Ishikawa (cell line): ENCODE measurements around the gene DNAH9.

Experiments used
- CEBPB ChIP-seq: IDR thresholded peaks from 2 replicates; pipeline ENCODE4 v1.6.1; 2012
- CREB1 ChIP-seq: IDR thresholded peaks from 2 replicates; pipeline ENCODE4 v1.6.1; 2012; ENCODE audit warnings: low read depth
- EGR1 ChIP-seq: IDR thresholded peaks from 2 replicates; pipeline ENCODE4 v1.6.1; 2012
- EP300 ChIP-seq: IDR thresholded peaks from 2 replicates; pipeline ENCODE4 v1.6.1; 2012; ENCODE audit warnings: borderline replicate concordance
- FOXM1 ChIP-seq: IDR thresholded peaks from 2 replicates; pipeline ENCODE4 v1.6.1; 2012; ENCODE audit warnings: low read depth, borderline replicate concordance
- NFIC ChIP-seq: IDR thresholded peaks from 2 replicates; pipeline ENCODE4 v1.6.1; 2012
- RAD21 ChIP-seq: IDR thresholded peaks from 2 replicates; pipeline ENCODE4 v1.6.1; 2012; ENCODE audit warnings: low read depth
- TAF1 ChIP-seq: IDR thresholded peaks from 2 replicates; pipeline ENCODE4 v1.6.1; 2012; ENCODE audit warnings: low read depth, mild to moderate bottlenecking
- TCF12 ChIP-seq: IDR thresholded peaks from 2 replicates; pipeline ENCODE4 v1.6.1; 2012; ENCODE audit warnings: low read depth
- TEAD4 ChIP-seq: IDR thresholded peaks from 2 replicates; pipeline ENCODE4 v1.6.1; 2012
- YY1 ChIP-seq: IDR thresholded peaks from 2 replicates; pipeline ENCODE4 v1.6.1; 2012; ENCODE audit warnings: low read depth
- ZBTB7A ChIP-seq: IDR thresholded peaks from 2 replicates; pipeline ENCODE4 v1.6.1; 2012; ENCODE audit warnings: low read depth
- TF ChIP-seq, protein P1 (sequence below): IDR thresholded peaks from 2 replicates; pipeline ENCODE4 v1.6.1; 2012
- TF ChIP-seq, protein P2 (sequence below): IDR thresholded peaks from 2 replicates; pipeline ENCODE4 v1.6.1; 2012; ENCODE audit warnings: low read depth, mild to moderate bottlenecking
- TF ChIP-seq, protein P3 (sequence below): IDR thresholded peaks from 2 replicates; pipeline ENCODE4 v1.6.1; 2012

Gene DNAH9

DNA sequence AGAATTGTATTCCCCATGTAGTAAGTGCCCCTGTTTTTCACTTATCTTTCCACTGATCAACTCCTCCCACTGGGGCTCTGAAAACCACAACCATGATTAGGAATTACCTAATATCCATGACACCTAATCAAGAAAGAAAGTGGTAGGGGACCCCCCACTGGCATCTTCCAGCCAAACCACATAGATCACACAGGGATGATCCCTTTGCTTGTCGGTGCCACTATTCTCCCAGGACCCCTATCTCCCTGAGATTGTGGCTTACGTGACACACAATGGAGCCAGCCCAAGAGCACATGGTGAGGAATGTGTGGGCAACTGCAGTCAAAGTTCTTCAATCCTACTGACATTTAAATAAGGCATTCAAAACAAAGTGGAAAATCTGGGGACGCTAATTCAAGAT lies 17.6 kb upstream of the DNAH9 start:
- TF ChIP-seq TAF1 (no peak), NFIC (no peak), CREB1 (no peak), EGR1 (no peak), TEAD4 (no peak), EP300 (no peak), YY1 (no peak), ZBTB7A (no peak)
- TF ChIP-seq, protein P1, sequence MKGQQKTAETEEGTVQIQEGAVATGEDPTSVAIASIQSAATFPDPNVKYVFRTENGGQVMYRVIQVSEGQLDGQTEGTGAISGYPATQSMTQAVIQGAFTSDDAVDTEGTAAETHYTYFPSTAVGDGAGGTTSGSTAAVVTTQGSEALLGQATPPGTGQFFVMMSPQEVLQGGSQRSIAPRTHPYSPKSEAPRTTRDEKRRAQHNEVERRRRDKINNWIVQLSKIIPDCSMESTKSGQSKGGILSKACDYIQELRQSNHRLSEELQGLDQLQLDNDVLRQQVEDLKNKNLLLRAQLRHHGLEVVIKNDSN: no peak
- TF ChIP-seq, protein P2, sequence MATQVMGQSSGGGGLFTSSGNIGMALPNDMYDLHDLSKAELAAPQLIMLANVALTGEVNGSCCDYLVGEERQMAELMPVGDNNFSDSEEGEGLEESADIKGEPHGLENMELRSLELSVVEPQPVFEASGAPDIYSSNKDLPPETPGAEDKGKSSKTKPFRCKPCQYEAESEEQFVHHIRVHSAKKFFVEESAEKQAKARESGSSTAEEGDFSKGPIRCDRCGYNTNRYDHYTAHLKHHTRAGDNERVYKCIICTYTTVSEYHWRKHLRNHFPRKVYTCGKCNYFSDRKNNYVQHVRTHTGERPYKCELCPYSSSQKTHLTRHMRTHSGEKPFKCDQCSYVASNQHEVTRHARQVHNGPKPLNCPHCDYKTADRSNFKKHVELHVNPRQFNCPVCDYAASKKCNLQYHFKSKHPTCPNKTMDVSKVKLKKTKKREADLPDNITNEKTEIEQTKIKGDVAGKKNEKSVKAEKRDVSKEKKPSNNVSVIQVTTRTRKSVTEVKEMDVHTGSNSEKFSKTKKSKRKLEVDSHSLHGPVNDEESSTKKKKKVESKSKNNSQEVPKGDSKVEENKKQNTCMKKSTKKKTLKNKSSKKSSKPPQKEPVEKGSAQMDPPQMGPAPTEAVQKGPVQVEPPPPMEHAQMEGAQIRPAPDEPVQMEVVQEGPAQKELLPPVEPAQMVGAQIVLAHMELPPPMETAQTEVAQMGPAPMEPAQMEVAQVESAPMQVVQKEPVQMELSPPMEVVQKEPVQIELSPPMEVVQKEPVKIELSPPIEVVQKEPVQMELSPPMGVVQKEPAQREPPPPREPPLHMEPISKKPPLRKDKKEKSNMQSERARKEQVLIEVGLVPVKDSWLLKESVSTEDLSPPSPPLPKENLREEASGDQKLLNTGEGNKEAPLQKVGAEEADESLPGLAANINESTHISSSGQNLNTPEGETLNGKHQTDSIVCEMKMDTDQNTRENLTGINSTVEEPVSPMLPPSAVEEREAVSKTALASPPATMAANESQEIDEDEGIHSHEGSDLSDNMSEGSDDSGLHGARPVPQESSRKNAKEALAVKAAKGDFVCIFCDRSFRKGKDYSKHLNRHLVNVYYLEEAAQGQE: no peak

DNA sequence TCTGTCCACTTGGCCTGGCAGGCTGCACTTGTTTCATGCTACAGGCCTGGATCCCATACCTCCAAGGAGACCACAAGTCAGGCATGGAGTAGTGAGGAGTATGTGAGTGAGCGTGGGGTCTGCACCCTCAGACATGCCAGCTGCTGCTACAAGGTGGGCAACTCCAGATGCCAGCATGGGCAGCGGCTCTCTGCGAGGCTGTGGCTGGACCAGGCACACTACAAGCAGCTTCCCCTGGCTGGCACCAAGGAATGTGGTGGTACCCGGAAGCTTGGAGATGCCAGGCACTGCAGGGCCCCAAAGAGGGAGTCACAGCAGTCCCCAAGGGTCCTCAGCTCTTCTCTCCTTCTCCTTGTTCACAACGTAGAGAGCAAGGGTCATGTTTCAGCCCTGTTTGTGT lies 16.1 kb upstream of the DNAH9 start:
- TF ChIP-seq NFIC (no peak), CEBPB (no peak), EGR1 (no peak), EP300 (no peak), TCF12 (no peak), FOXM1 (no peak), RAD21 (no peak), ZBTB7A (no peak), TEAD4 (no peak), TAF1 (no peak), YY1 (no peak)
- TF ChIP-seq, protein P3, sequence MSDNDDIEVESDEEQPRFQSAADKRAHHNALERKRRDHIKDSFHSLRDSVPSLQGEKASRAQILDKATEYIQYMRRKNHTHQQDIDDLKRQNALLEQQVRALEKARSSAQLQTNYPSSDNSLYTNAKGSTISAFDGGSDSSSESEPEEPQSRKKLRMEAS: no peak
- TF ChIP-seq, protein P2: no peak
- TF ChIP-seq, protein P1: no peak

DNA sequence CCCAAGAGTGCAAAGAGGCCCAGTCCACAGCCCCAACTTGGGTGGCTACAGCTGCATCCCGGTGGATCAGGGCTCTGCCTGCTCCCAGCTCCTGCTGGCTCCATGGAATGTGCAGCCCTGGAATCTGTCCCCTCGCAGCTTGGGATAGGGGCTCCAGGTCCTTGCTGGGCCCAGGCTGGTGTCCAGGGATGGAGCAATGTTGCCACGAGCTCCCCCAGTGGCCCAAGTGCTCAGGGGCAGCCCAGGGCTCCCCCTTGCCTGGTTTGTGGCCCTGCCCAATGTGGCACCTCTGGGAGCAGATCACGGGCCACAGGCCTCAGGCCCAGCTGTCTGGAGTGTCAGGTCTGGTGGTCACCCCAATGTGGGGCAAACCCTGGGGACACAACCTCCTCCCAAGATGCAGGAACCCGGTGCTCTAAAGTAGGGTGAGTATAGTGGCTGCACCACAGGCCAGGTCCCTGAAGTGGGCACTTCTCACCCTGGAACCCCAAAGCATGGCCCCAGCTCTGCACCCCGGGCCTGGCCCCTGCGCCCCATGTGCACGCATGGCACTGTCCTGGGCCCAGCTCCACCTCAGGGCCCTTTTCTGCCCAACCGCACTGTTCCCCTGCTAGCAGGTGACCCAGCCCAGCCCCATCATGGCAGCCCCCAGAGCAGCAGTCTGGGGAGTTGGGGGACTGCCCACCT lies 14.8 kb upstream of the DNAH9 start:
- TF ChIP-seq, protein P2: no peak
- TF ChIP-seq EP300 (no peak), CREB1 (no peak), TEAD4 (no peak), EGR1 (no peak), CEBPB (no peak), TAF1 (no peak), YY1 (no peak), NFIC (no peak), TCF12 (no peak), FOXM1 (no peak), RAD21 (no peak), ZBTB7A (no peak)
- TF ChIP-seq, protein P3: no peak
- TF ChIP-seq, protein P1: no peak

DNA sequence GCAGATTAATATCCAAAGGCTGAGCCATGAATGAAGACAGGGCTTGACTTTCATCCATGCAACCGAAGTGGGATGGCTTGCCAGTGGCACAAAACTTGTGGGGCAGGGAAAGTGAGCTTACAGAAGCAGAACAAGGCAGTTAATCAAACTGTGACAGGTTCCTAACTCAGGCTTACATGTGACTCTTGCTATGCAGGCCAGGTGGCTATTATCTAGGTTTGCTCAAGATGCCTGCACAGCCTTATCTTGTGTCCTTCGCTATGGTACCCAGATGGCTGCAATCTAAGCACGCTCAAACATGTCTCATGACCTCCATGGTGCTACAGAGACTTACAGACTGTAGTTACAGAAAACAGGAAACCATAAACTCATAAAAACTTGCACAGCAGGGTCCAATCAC lies 8.6 kb upstream of the DNAH9 start:
- TF ChIP-seq TAF1 (no peak), TEAD4 (no peak), YY1 (no peak)
- TF ChIP-seq, protein P3: no peak
